Coronary artery (tissue), 2 donors: ENCODE results near the gene C8B.

Source experiments
- DNase-seq: peaks from one replicate; pipeline ENCODE4 v3.0.0-alpha.2; 2017; ENCODE audit warnings: low spot score
- H3K27ac ChIP-seq, 2 donors: fragments of 200-600 bp; sonication (generic); one replicate each; pipeline ENCODE4 v1.5.1; 2016 to 2019
- H3K4me3 ChIP-seq: fragments of 200-600 bp; sonication (generic); 2 replicates; pipeline ENCODE4 v1.5.1; 2016; ENCODE audit warnings: mild to moderate bottlenecking, moderate library complexity
- TF ChIP-seq, protein P1 (sequence below): fragments of 200-600 bp; sonication (generic); IDR thresholded peaks from one replicate; pipeline ENCODE4 v1.5.1; 2019; ENCODE audit warnings: antibody characterized with exemption

The C8B gene

DNA sequence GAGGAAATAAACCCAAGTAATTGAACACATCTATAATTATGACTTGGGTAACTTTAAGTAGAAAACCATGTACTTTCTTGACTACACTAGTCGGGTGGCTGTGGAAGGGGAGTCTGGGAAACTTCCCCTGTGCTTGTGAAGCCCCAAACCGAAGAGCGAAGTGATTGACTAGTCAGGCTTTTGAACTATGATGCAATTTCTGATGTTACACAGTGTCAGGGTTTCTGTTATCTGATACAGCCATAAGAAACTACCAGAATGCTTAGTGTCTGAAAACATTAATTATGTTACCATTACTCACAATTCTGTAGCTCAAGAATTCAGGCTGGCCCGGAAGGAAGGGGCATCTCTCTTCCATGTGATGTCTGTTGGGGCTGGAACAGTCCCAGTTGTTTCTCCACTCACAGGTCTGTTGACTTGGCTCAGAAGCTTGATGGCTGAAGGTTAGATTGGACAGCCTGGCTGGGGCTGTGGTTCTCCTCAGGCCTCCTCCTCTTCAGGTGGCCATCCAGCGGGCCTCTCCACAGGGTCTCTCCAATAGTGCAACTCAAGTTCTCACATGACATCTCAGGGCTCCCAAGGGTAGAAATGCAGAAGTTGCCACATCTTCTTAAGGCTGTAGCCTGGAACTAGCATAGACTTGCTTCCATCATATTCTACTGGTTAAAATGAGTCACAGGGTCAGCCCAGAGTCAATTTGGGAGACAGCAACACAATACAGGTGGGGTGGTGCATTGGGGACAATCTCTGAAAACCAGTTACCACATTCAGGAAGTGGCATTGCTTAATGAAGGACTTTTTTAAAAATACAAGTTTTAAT, 8.3 kb upstream of the C8B start:
- no peak for DNase-seq
- H3K4me3 ChIP-seq: no peak overlapping the region
- H3K27ac ChIP-seq: no peak overlapping the region
- TF ChIP-seq, protein P1, sequence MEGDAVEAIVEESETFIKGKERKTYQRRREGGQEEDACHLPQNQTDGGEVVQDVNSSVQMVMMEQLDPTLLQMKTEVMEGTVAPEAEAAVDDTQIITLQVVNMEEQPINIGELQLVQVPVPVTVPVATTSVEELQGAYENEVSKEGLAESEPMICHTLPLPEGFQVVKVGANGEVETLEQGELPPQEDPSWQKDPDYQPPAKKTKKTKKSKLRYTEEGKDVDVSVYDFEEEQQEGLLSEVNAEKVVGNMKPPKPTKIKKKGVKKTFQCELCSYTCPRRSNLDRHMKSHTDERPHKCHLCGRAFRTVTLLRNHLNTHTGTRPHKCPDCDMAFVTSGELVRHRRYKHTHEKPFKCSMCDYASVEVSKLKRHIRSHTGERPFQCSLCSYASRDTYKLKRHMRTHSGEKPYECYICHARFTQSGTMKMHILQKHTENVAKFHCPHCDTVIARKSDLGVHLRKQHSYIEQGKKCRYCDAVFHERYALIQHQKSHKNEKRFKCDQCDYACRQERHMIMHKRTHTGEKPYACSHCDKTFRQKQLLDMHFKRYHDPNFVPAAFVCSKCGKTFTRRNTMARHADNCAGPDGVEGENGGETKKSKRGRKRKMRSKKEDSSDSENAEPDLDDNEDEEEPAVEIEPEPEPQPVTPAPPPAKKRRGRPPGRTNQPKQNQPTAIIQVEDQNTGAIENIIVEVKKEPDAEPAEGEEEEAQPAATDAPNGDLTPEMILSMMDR: no peak

DNA sequence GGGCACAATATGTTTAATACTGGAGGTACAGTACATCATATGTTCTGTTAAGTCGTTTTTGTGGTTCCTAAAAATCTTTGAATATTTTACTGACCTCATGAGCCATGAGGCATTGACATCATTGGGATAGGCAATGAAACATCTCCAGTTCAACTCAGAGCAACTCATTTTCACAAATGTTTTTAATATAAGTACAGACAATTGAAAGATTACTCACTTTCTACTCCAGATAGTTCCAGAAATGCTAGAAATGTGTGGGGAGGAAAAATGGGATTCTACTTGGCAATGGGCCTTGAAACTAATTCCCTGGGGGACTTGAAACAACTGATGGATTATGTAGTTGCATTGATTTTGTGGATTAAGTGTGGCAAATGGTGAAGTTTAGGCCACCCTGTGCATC, 7.2 kb upstream of the C8B start:
- Histone ChIP-seq H3K4me3 (no peak overlapping the region), H3K27ac (no peak overlapping the region)
- no peak for DNase-seq
- TF ChIP-seq, protein P1: no peak

DNA sequence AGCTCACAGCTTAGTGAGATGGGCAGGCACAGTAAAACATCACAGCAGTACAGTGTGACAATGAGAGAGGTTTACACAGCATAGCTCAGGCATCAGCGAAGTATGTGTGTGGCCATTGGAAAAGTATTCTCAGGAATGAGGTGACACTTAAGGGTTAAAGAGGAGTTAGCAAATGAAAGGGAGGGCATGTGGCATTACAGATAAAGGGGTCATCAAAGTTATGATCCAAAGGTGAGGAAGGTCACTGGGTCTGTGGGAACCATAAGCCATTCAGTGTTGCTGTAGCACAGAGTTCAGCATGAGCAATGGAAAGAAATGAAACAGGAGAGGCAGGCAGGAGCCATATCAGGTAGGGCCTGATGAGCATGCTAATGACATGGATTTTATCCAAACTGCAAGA, 4.5 kb upstream of the C8B start:
- no peak overlapping the region for H3K27ac ChIP-seq
- DNase-seq: no peak
- TF ChIP-seq, protein P1: no peak
- H3K4me3 ChIP-seq: no peak overlapping the region

DNA sequence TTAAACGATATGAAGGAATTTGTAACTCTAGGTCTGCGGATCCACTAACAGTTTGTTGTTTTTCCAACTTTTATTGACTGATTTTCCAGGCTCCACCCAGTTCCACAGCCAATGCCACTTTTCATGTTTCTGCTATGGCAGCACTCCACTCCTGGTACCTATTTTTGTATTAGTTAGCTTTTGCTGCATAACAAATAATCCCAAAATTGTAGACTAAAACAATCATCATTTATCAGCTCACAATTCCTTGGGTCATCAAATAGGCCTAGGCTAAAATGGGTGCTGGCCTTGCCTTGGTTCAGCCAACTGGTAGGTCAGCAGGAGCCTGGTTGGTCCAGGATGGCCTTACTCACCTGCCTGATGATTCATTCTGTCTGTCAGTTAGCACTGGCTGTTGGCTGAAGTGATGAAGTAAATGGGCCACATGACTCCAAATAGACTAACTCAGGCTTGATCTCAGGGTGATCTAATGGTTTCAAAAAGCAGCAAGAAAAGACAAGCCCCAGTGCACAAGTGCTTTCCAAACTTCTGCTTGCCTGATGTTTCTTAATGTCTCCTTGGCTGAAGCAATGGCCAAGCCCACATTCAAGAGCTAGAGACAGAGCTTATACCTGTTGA, 3.2 kb upstream of the C8B start:
- DNase-seq: no peak
- Histone ChIP-seq H3K4me3 (no peak overlapping the region), H3K27ac (no peak overlapping the region)
- TF ChIP-seq, protein P1: no peak

DNA sequence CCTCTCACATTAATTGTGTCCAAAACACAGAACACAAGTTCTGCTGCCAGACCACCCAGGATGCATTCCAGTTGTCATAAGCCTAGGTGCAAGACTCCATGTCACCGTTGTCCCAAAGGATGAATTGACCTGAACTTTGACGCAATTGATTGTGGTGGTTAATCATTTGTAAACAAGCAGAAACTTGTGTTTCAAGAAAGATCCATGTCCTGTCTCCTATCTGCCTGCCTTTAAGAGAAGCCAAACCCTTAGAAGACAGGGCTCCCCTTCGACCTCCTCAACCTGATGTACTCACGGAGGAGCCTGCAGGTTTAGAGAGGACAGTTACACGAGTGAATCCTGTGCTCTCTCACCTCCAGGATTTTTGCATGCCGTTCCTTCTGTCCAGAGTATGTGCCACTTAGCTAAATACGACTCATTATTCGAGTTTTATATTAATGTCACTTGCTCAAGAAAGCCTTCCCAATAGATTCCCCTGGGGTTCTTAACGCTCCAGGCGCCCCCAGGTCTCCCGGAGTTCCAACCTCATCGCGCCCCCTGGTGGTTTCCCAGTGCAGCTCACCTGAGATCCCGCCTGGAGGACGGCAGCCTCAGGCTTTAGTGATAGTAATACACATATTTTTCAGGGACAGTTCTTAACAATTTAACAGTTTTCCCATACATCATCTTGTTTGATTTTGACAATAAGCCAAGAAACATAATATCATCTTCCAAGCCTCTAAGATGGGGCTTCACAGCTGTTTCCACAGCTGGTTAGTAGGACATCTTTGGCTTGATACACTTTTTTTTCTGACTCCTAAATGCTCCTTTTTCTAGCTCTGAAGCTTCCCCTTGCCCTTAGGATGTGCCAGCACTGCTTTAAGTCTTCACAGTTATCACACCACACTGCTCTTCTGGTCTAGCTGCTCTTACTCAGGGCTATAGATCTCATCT, 2.4 kb upstream of the C8B start:
- no peak for DNase-seq
- Histone ChIP-seq H3K27ac (no peak overlapping the region), H3K4me3 (no peak overlapping the region)
- TF ChIP-seq, protein P1: no peak

DNA sequence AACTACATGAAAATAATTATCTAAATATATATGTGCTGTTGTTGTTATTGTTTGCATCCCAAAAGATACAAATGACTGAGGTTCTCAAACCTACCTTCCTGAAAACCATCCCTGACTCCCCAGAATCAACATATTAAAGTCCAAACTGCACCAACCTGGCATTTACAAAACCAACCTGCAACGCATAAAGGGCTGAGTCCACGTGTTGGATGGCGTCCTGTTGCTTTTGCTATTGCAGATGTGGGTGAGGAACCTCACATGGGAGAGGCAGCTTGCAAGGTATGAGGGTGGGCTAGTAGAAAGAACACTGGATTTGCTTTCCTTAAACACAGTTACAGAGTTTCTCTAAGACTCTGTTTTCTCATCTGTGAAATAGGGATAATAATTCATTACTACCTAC, 1.5 kb upstream of the C8B start:
- Histone ChIP-seq H3K4me3 (no peak overlapping the region), H3K27ac (no peak overlapping the region)
- TF ChIP-seq, protein P1: no peak
- no peak for DNase-seq
